Activated CD8-positive, alpha-beta T cell treated with anti-CD3 and anti-CD28 coated beads for 36 hours (primary cell): ENCODE measurements around the gene ME3. TPM values are rescaled to one million over a fixed set of nuclear protein-coding genes. Genes with fewer than 3 reads are reported as not detected.

Experiments
- ATAC-seq: fragments of 200-7000 bp; cut with Tn5 transposase; one replicate; pipeline ENCODE4 v1.10.0; 2021; ENCODE audit warnings: mild to moderate bottlenecking, moderate library complexity
- CTCF ChIA-PET: fragments of 350-600 bp; sonication (Branson Sonifier 250); formaldehyde crosslinking; loops from one replicate; lab custom pipeline; 2021; ENCODE audit warnings: antibody characterized with exemption; lab: Charles Lee
- POLR2A ChIA-PET: fragments of 350-600 bp; sonication (Branson Sonifier 250); formaldehyde crosslinking; loops from one replicate; lab custom pipeline; 2021; ENCODE audit warnings: antibody characterized with exemption; lab: Charles Lee
- DNase-seq: peaks from one replicate; pipeline ENCODE4 v3.0.0-alpha.2; 2020
- H3K27ac Mint-ChIP-seq: one replicate; pipeline ENCODE4 v1.8.0; 2021; ENCODE audit warnings: mild to moderate bottlenecking, mixed read lengths
- H3K27me3 Mint-ChIP-seq: one replicate; pipeline ENCODE4 v1.8.0; 2021; ENCODE audit warnings: mixed read lengths
- H3K36me3 Mint-ChIP-seq: one replicate; pipeline ENCODE4 v1.8.0; 2021; ENCODE audit warnings: low read depth, mixed read lengths
- H3K4me1 Mint-ChIP-seq: one replicate; pipeline ENCODE4 v1.8.0; 2021; ENCODE audit warnings: low read depth, mixed read lengths
- H3K4me3 Mint-ChIP-seq: one replicate; pipeline ENCODE4 v1.8.0; 2021; ENCODE audit warnings: mild to moderate bottlenecking, moderate library complexity, mixed read lengths
- H3K9me3 Mint-ChIP-seq: one replicate; pipeline ENCODE4 v1.8.0; 2021; ENCODE audit warnings: mixed read lengths
- CTCF ChIP-seq: fragments of 200-600 bp; IDR thresholded peaks from one replicate; pipeline ENCODE4 v1.8.0; 2022; ENCODE audit warnings: antibody characterized with exemption, mild to moderate bottlenecking
- intact Hi-C: fragments of 100-400 bp; cut with micrococcal nuclease; formaldehyde crosslinking; loops from one replicate; pipeline ENCODE4 v1.10.0; 2022
- total RNA-seq, 2 experiments: library from RNA; stranded (reverse); gene quantifications; one replicate each; pipeline ENCODE4 v1.2.3, GENCODE V29; 2021

The ME3 gene
- total RNA-seq, 2 experiments from 2014 or later = 5.0 to 6.2 TPM

GRCh38 chr11:86687185-86687778, 14.9 kb upstream of the ME3 start:
- no peak overlapping the region for H3K4me3 Mint-ChIP-seq
- H3K27me3 Mint-ChIP-seq = peaks cover 7% of the 10 kb centered on the region
- ChIA-PET POLR2A (no interaction called here), CTCF (interaction anchor here (1.5 kb wide), 1 partner anchor 79 kb away, joined by 5 read pairs; no protein-coding TSS in a partner anchor)
- intact Hi-C loops = no loop called here
- ATAC-seq = peak; percentile 68
- no peaks in the 10 kb centered on the region for H3K36me3 Mint-ChIP-seq
- peak overlapping the region; percentile 67 for H3K27ac Mint-ChIP-seq
- no peak for TF ChIP-seq CTCF
- no peaks in the 10 kb centered on the region for H3K9me3 Mint-ChIP-seq
- no peak for DNase-seq
- H3K4me1 Mint-ChIP-seq = peaks cover 21% of the 10 kb centered on the region

- Mint-ChIP-seq H3K4me3 (no peak overlapping the region), H3K9me3 (no peaks in the 10 kb centered on the region), H3K4me1 (peaks cover 21% of the 10 kb centered on the region), H3K27me3 (no peaks in the 10 kb centered on the region), H3K36me3 (no peaks in the 10 kb centered on the region), H3K27ac (peak overlapping the region; percentile 19)
- ChIA-PET POLR2A (no interaction called here), CTCF (no interaction called here)
- TF ChIP-seq CTCF = no peak
- no peak for DNase-seq
- no peak for ATAC-seq
- intact Hi-C loops = no loop called here
Measured at GRCh38 chr11:86686531-86686930, 14.1 kb upstream of the ME3 start.

GRCh38 chr11:86681483-86681756, 9.0 kb upstream of the ME3 start:
- ATAC-seq = no peak
- peaks cover 1% of the 10 kb centered on the region for H3K27me3 Mint-ChIP-seq

GRCh38 chr11:86680716-86681482, 8.5 kb upstream of the ME3 start:
- DNase-seq = no peak
- no peak for TF ChIP-seq CTCF
- peaks cover 1% of the 10 kb centered on the region for H3K27me3 Mint-ChIP-seq
- no peak overlapping the region for H3K27ac Mint-ChIP-seq
- ChIA-PET POLR2A (interaction anchor here (1.2 kb wide), 1 partner anchor 9 kb away, joined by 3 read pairs; the partner anchor contains the start of gene ME3), CTCF (interaction anchor here (0.9 to 3.4 kb wide), 3 partner anchors 72 to 232 kb away, joined by 3 to 11 read pairs (median 3); no protein-coding TSS in a partner anchor)
- no peak overlapping the region for H3K4me3 Mint-ChIP-seq
- no peak for ATAC-seq
- intact Hi-C loops = no loop called here
- H3K4me1 Mint-ChIP-seq = no peaks in the 10 kb centered on the region
- H3K36me3 Mint-ChIP-seq = no peaks in the 10 kb centered on the region
- no peaks in the 10 kb centered on the region for H3K9me3 Mint-ChIP-seq

More at GRCh38 chr11:86681483-86681756, 9.0 kb upstream of the ME3 start:
- POLR2A ChIA-PET = interaction anchor here (1.2 kb wide), 1 partner anchor 9 kb away, joined by 3 read pairs; the partner anchor contains the start of gene ME3
- Mint-ChIP-seq H3K36me3 (no peaks in the 10 kb centered on the region), H3K4me1 (no peaks in the 10 kb centered on the region), H3K27ac (no peak overlapping the region), H3K9me3 (no peaks in the 10 kb centered on the region), H3K4me3 (no peak overlapping the region)
- no peak for TF ChIP-seq CTCF
- CTCF ChIA-PET = interaction anchor here (0.7 to 3.4 kb wide), 3 partner anchors 73 to 226 kb away, joined by 3 to 11 read pairs (median 3); no protein-coding TSS in a partner anchor
- intact Hi-C loops = no loop called here
- no peak for DNase-seq

GRCh38 chr11:86678823-86679222, 6.4 kb upstream of the ME3 start:
- no peak for DNase-seq
- Mint-ChIP-seq H3K9me3 (no peaks in the 10 kb centered on the region), H3K4me3 (no peak overlapping the region), H3K36me3 (no peaks in the 10 kb centered on the region), H3K27ac (no peak overlapping the region), H3K27me3 (peaks cover 1% of the 10 kb centered on the region), H3K4me1 (no peaks in the 10 kb centered on the region)
- POLR2A ChIA-PET = no interaction called here
- TF ChIP-seq CTCF = no peak
- no peak for ATAC-seq
- CTCF ChIA-PET = interaction anchor here (1.0 to 3.4 kb wide), 5 partner anchors 13 to 138 kb away, joined by 3 to 11 read pairs (median 3); no protein-coding TSS in a partner anchor
- intact Hi-C loops = loop anchor here (10.0 kb wide), 1 partner anchor 224 kb away; no protein-coding TSS in a partner anchor
